Neural cell (in vitro differentiated cells): ENCODE data around the gene IL22RA2. TPM values are rescaled to one million over a fixed set of nuclear protein-coding genes. Genes with fewer than 3 reads are reported as not detected.

Experiments
- H2AFZ ChIP-seq: fragments of 200-600, 300-800 bp; sonication (generic), shearing (Covaris generic); 2 replicates; pipeline ENCODE4 v1.6.0; 2014; ENCODE audit warnings: low read depth, mild to moderate bottlenecking, antibody characterized with exemption, low read length, moderate library complexity
- H3F3A ChIP-seq: fragments of 200-600 bp; shearing (Covaris generic); 2 replicates; pipeline ENCODE4 v1.6.1; 2016; ENCODE audit warnings: mild to moderate bottlenecking, moderate library complexity, mixed read lengths, antibody characterized with exemption, low read length; ENCODE audit not compliant: insufficient read depth, poor library complexity, severe bottlenecking
- H3K27ac ChIP-seq: fragments of 200-600, 300-800 bp; sonication (generic), shearing (Covaris generic); 2 replicates; pipeline ENCODE4 v1.5.1; 2014; ENCODE audit warnings: mild to moderate bottlenecking, low read length, moderate library complexity
- H3K27me3 ChIP-seq: fragments of 300-800, 200-600 bp; sonication (generic), shearing (Covaris generic); 2 replicates; pipeline ENCODE4 v1.6.0; 2014; ENCODE audit warnings: mild to moderate bottlenecking, low read depth, low read length, moderate library complexity; ENCODE audit not compliant: insufficient read depth
- H3K36me3 ChIP-seq: fragments of 300-800, 200-600 bp; sonication (generic), shearing (Covaris generic); 2 replicates; pipeline ENCODE4 v1.5.1; 2014; ENCODE audit warnings: mild to moderate bottlenecking, antibody characterized with exemption, low read length, moderate library complexity; ENCODE audit not compliant: insufficient read depth
- H3K4me2 ChIP-seq: fragments of 300-800, 200-600 bp; sonication (generic), shearing (Covaris generic); 2 replicates; pipeline ENCODE4 v1.6.0; 2014; ENCODE audit warnings: mild to moderate bottlenecking, low read length
- H3K4me3 ChIP-seq: fragments of 300-800, 200-600 bp; sonication (generic), shearing (Covaris generic); 2 replicates; pipeline ENCODE4 v1.5.1; 2014; ENCODE audit warnings: mild to moderate bottlenecking, low read length, moderate library complexity
- H3K79me2 ChIP-seq: fragments of 200-600 bp; shearing (Covaris generic); replicated peaks from 2 replicates; pipeline ENCODE4 v1.6.0; 2014; ENCODE audit warnings: mild to moderate bottlenecking, low read length, moderate library complexity; ENCODE audit not compliant: insufficient read depth
- H3K9ac ChIP-seq: fragments of 300-800, 200-600 bp; sonication (generic), shearing (Covaris generic); 2 replicates; pipeline ENCODE4 v1.6.1; 2016; ENCODE audit warnings: mild to moderate bottlenecking, low read length, mixed read lengths
- H3K9me2 ChIP-seq: fragments of 200-600 bp; shearing (Covaris generic); 2 replicates; pipeline ENCODE4 v1.6.1; 2016; ENCODE audit warnings: mild to moderate bottlenecking, low read length, mixed read lengths; ENCODE audit not compliant: insufficient read depth
- H3K9me3 ChIP-seq: fragments of 200-600, 300-800 bp; sonication (generic), shearing (Covaris generic); 2 replicates; pipeline ENCODE4 v1.6.1; 2016; ENCODE audit warnings: mild to moderate bottlenecking, mixed run types, low read length, moderate library complexity, mixed read lengths
- H4K20me1 ChIP-seq: fragments of 200-600 bp; shearing (Covaris generic); 2 replicates; pipeline ENCODE4 v1.6.1; 2016; ENCODE audit warnings: mild to moderate bottlenecking, mixed run types; ENCODE audit not compliant: insufficient read depth
- CTCF ChIP-seq: fragments of 450-650 bp; IDR thresholded peaks from 2 replicates; pipeline ENCODE4 v1.5.1; 2014; ENCODE audit warnings: antibody characterized with exemption, mild to moderate bottlenecking, moderate library complexity; ENCODE audit not compliant: poor library complexity, severe bottlenecking
- EP300 ChIP-seq: fragments of 450-650 bp; conservative IDR thresholded peaks from 2 replicates; pipeline ENCODE4 v1.6.1; 2014; ENCODE audit warnings: antibody characterized with exemption, mild to moderate bottlenecking, moderate library complexity; ENCODE audit not compliant: poor library complexity, severe bottlenecking
- EZH2 ChIP-seq: fragments of 200-600, 300-800 bp; shearing (Covaris generic), sonication (generic); IDR thresholded peaks from 2 replicates; pipeline ENCODE4 v1.6.1; 2014; ENCODE audit warnings: antibody characterized with exemption, low read length, borderline replicate concordance, mild to moderate bottlenecking; ENCODE audit not compliant: insufficient read depth, poor library complexity, severe bottlenecking
- MXI1 ChIP-seq: fragments of 450-650 bp; conservative IDR thresholded peaks from 2 replicates; pipeline ENCODE4 v1.6.1; 2014; ENCODE audit warnings: antibody characterized with exemption, mild to moderate bottlenecking; ENCODE audit not compliant: poor library complexity, severe bottlenecking
- POLR2AphosphoS5 ChIP-seq: IDR thresholded peaks from 2 replicates; pipeline ENCODE4 v1.6.1; 2012
- RAD21 ChIP-seq: fragments of 450-650 bp; conservative IDR thresholded peaks from 2 replicates; pipeline ENCODE4 v1.6.1; 2014; ENCODE audit warnings: antibody characterized with exemption, mild to moderate bottlenecking, moderate library complexity
- REST ChIP-seq: IDR thresholded peaks from 2 replicates; pipeline ENCODE4 v1.6.1; 2012; ENCODE audit warnings: borderline replicate concordance
- SMC3 ChIP-seq: fragments of 450-650 bp; conservative IDR thresholded peaks from 2 replicates; pipeline ENCODE4 v1.6.1; 2014; ENCODE audit warnings: antibody characterized with exemption, mild to moderate bottlenecking, moderate library complexity; ENCODE audit not compliant: poor library complexity
- TAF1 ChIP-seq: IDR thresholded peaks from 2 replicates; pipeline ENCODE4 v1.6.1; 2012; ENCODE audit warnings: low read depth
- polyA plus RNA-seq: library from polyadenylated mRNA; depleted of rRNA; stranded (reverse); fragments of >200 nt; gene quantifications from 2 replicates; pipeline ENCODE4 v1.2.3, GENCODE V29; 2014

The IL22RA2 gene
- polyA plus RNA-seq, 1 donor from 2014 or later, result not detected

- no peak overlapping the region for H2AFZ ChIP-seq
- H3K79me2 ChIP-seq, result no peaks in the 10 kb centered on the region
- no peak for TF ChIP-seq SMC3
- no peak for TF ChIP-seq RAD21
- no peak for TF ChIP-seq MXI1
- no peak for TF ChIP-seq EZH2
- TF ChIP-seq REST, result no peak
- TF ChIP-seq CTCF, result no peak
- no peak for TF ChIP-seq EP300
- TF ChIP-seq TAF1, result no peak
- no peak for TF ChIP-seq POLR2AphosphoS5
- H3K27ac ChIP-seq, result no peak overlapping the region
- peaks cover 5% of the 10 kb centered on the region for H3K9me3 ChIP-seq
- no peaks in the 10 kb centered on the region for H3K27me3 ChIP-seq
- H4K20me1 ChIP-seq, result no peaks in the 10 kb centered on the region
- H3F3A ChIP-seq, result no peaks in the 10 kb centered on the region
- H3K9ac ChIP-seq, result no peak overlapping the region
- no peak overlapping the region for H3K4me3 ChIP-seq
- H3K36me3 ChIP-seq, result no peaks in the 10 kb centered on the region
- no peak overlapping the region for H3K4me2 ChIP-seq
- no peaks in the 10 kb centered on the region for H3K9me2 ChIP-seq
Measured at GRCh38 chr6:137176729-137177128, 3.3 kb upstream of the IL22RA2 start.

GRCh38 chr6:137175868-137176245, 2.4 kb upstream of the IL22RA2 start:
- Histone ChIP-seq H3K9me2 (no peaks in the 10 kb centered on the region), H3K27ac (no peak overlapping the region), H2AFZ (no peak overlapping the region), H3K4me2 (no peak overlapping the region), H3F3A (no peaks in the 10 kb centered on the region), H3K27me3 (no peaks in the 10 kb centered on the region), H4K20me1 (no peaks in the 10 kb centered on the region), H3K9me3 (peaks cover 5% of the 10 kb centered on the region), H3K9ac (no peak overlapping the region), H3K36me3 (no peaks in the 10 kb centered on the region), H3K79me2 (no peaks in the 10 kb centered on the region), H3K4me3 (no peak overlapping the region)
- TF ChIP-seq SMC3 (no peak), EP300 (no peak), CTCF (no peak), MXI1 (no peak), TAF1 (no peak), POLR2AphosphoS5 (no peak), EZH2 (no peak), REST (no peak), RAD21 (no peak)
